Neural progenitor cell (in vitro differentiated cells): ENCODE measurements around the gene INTS4. TPM values are rescaled to one million over a fixed set of nuclear protein-coding genes. Genes with fewer than 3 reads are reported as not detected.
"Not testable (repeated sequence)": the region's sequence is repeated elsewhere in the genome, so short reads cannot be mapped to it uniquely, and the experiment has no call there.

Experiments
- DNase-seq: peaks from one replicate; pipeline ENCODE4 v3.0.0-alpha.2; 2016; ENCODE audit warnings: low spot score
- H2AFZ ChIP-seq: fragments of 200-600 bp; sonication (generic); replicated peaks from 2 replicates; pipeline ENCODE4 v1.6.1; 2016; ENCODE audit warnings: antibody characterized with exemption
- H3F3A ChIP-seq: fragments of 200-600 bp; sonication (generic); 2 replicates; pipeline ENCODE4 v1.6.1; 2016; ENCODE audit warnings: antibody characterized with exemption, low read depth
- H3K27ac ChIP-seq: fragments of 200-600 bp; sonication (generic); 2 replicates; pipeline ENCODE4 v1.5.1; 2016; ENCODE audit warnings: mild to moderate bottlenecking
- H3K27me3 ChIP-seq: fragments of 200-600 bp; sonication (generic); 2 replicates; pipeline ENCODE4 v1.6.1; 2016; ENCODE audit warnings: mild to moderate bottlenecking, moderate library complexity
- H3K36me3 ChIP-seq: fragments of 200-600 bp; sonication (generic); 2 replicates; pipeline ENCODE4 v1.5.1; 2016
- H3K4me1 ChIP-seq: fragments of 200-600 bp; sonication (generic); 2 replicates; pipeline ENCODE4 v1.6.1; 2016; ENCODE audit warnings: mixed run types
- H3K4me2 ChIP-seq: fragments of 200-600 bp; sonication (generic); 2 replicates; pipeline ENCODE4 v1.6.1; 2016
- H3K4me3 ChIP-seq: fragments of 200-600 bp; sonication (generic); 2 replicates; pipeline ENCODE4 v1.5.1; 2016
- H3K79me2 ChIP-seq: fragments of 200-600 bp; sonication (generic); 2 replicates; pipeline ENCODE4 v1.6.1; 2016; ENCODE audit warnings: low read depth
- H3K9ac ChIP-seq: fragments of 200-600 bp; sonication (generic); 2 replicates; pipeline ENCODE4 v1.6.1; 2016
- H3K9me3 ChIP-seq: fragments of 200-600 bp; sonication (generic); 2 replicates; pipeline ENCODE4 v1.5.1; 2016; ENCODE audit warnings: low read depth
- H4K20me1 ChIP-seq: fragments of 200-600 bp; sonication (generic); 2 replicates; pipeline ENCODE4 v1.6.1; 2016; ENCODE audit warnings: low read depth
- H3K27ac Mint-ChIP-seq: 3 replicates; pipeline ENCODE4 v1.8.0; 2021; ENCODE audit warnings: mixed read lengths
- H3K27me3 Mint-ChIP-seq: 2 replicates; pipeline ENCODE4 v1.8.0; 2022; ENCODE audit warnings: low read depth, mild to moderate bottlenecking, inconsistent platforms, moderate library complexity, mixed read lengths; ENCODE audit not compliant: insufficient read depth
- H3K36me3 Mint-ChIP-seq: 3 replicates; pipeline ENCODE4 v1.8.0; 2021; ENCODE audit warnings: mixed read lengths
- H3K4me1 Mint-ChIP-seq: 3 replicates; pipeline ENCODE4 v1.8.0; 2021; ENCODE audit warnings: mixed read lengths
- H3K4me3 Mint-ChIP-seq: 3 replicates; pipeline ENCODE4 v1.8.0; 2021; ENCODE audit warnings: mild to moderate bottlenecking, moderate library complexity, mixed read lengths
- H3K9me3 Mint-ChIP-seq: 3 replicates; pipeline ENCODE4 v1.8.0; 2020; ENCODE audit warnings: mixed read lengths
- CTCF ChIP-seq: fragments of 200-600 bp; sonication (generic); IDR thresholded peaks from 2 replicates; pipeline ENCODE4 v1.5.1; 2017; ENCODE audit warnings: antibody characterized with exemption, mild to moderate bottlenecking
- EZH2 ChIP-seq: fragments of 200-600 bp; sonication (generic); IDR thresholded peaks from 2 replicates; pipeline ENCODE4 v1.6.1; 2017; ENCODE audit warnings: antibody characterized with exemption, mild to moderate bottlenecking, moderate library complexity
- EZH2phosphoT487 ChIP-seq: fragments of 200-600 bp; sonication (generic); IDR thresholded peaks from 2 replicates; pipeline ENCODE4 v1.6.1; 2017; ENCODE audit warnings: antibody characterized with exemption
- total RNA-seq: library from RNA; depleted of rRNA; stranded (reverse); fragments of >200 nt; gene quantifications from 2 replicates; pipeline ENCODE4 v1.2.3, GENCODE V29; 2015; ENCODE audit warnings: low replicate concordance

The INTS4 gene
- total RNA-seq, 1 donor from 2014 or later: 61.5 TPM

GRCh38 chr11:78015878-78016277, 21.4 kb upstream of the INTS4 start:
- H3K9me3 Mint-ChIP-seq: no peaks in the 10 kb centered on the region
- Histone ChIP-seq H4K20me1 (no peaks in the 10 kb centered on the region), H3K27ac (no peak overlapping the region)

GRCh38 chr11:78014937-78015520, 20.6 kb upstream of the INTS4 start:
- H3K9ac ChIP-seq, H2AFZ ChIP-seq, H3K4me3 Mint-ChIP-seq, H3F3A ChIP-seq, H4K20me1 ChIP-seq, H3K27me3 Mint-ChIP-seq, H3K9me3 ChIP-seq, H3K4me3 ChIP-seq, DNase-seq, H3K36me3 ChIP-seq, H3K36me3 Mint-ChIP-seq, H3K27ac Mint-ChIP-seq, H3K4me1 ChIP-seq, H3K27me3 ChIP-seq, H3K79me2 ChIP-seq, H3K4me2 ChIP-seq, H3K4me1 Mint-ChIP-seq, H3K27ac ChIP-seq, H3K9me3 Mint-ChIP-seq: not testable (repeated sequence)

More at GRCh38 chr11:78015878-78016277, 21.4 kb upstream of the INTS4 start:
- no peaks in the 10 kb centered on the region for H3K9me3 ChIP-seq
- Mint-ChIP-seq H3K36me3 (no peaks in the 10 kb centered on the region), H3K4me3 (no peak overlapping the region), H3K4me1 (peaks cover 12% of the 10 kb centered on the region), H3K27me3 (peaks cover 2% of the 10 kb centered on the region), H3K27ac (no peak overlapping the region)
- no peak overlapping the region for H2AFZ ChIP-seq
- peaks cover 9% of the 10 kb centered on the region for H3F3A ChIP-seq
- H3K36me3 ChIP-seq: no peaks in the 10 kb centered on the region
- no peak for DNase-seq
- H3K4me3 ChIP-seq: no peak overlapping the region
- H3K4me1 ChIP-seq: peaks cover 8% of the 10 kb centered on the region
- H3K4me2 ChIP-seq: no peak overlapping the region
- H3K79me2 ChIP-seq: no peaks in the 10 kb centered on the region
- no peak overlapping the region for H3K9ac ChIP-seq
- no peak for TF ChIP-seq EZH2phosphoT487
- no peak for TF ChIP-seq EZH2
- TF ChIP-seq CTCF: no peak
- no peaks in the 10 kb centered on the region for H3K27me3 ChIP-seq

- no peak for DNase-seq
- Mint-ChIP-seq H3K4me1 (peaks cover 4% of the 10 kb centered on the region), H3K27me3 (no peaks in the 10 kb centered on the region), H3K4me3 (no peak overlapping the region), H3K27ac (no peak overlapping the region), H3K36me3 (no peaks in the 10 kb centered on the region), H3K9me3 (no peaks in the 10 kb centered on the region)
- H4K20me1 ChIP-seq: no peaks in the 10 kb centered on the region
- H3K4me2 ChIP-seq: no peak overlapping the region
- H3K79me2 ChIP-seq: no peaks in the 10 kb centered on the region
- no peaks in the 10 kb centered on the region for H3K4me1 ChIP-seq
- no peaks in the 10 kb centered on the region for H3K36me3 ChIP-seq
- TF ChIP-seq EZH2phosphoT487 (no peak), CTCF (no peak), EZH2 (no peak)
- no peak overlapping the region for H3K27ac ChIP-seq
- no peak overlapping the region for H3K4me3 ChIP-seq
- no peaks in the 10 kb centered on the region for H3K27me3 ChIP-seq
- H2AFZ ChIP-seq: no peak overlapping the region
- H3K9ac ChIP-seq: no peak overlapping the region
- H3K9me3 ChIP-seq: no peaks in the 10 kb centered on the region
- H3F3A ChIP-seq: no peaks in the 10 kb centered on the region
Observed at GRCh38 chr11:78011301-78011700, 16.8 kb upstream of the INTS4 start.

GRCh38 chr11:78010755-78011154, 16.3 kb upstream of the INTS4 start:
- H3K4me1 Mint-ChIP-seq: peaks cover 4% of the 10 kb centered on the region
- H3K36me3 Mint-ChIP-seq: no peaks in the 10 kb centered on the region
- Histone ChIP-seq H3K9ac (no peak overlapping the region), H3K36me3 (no peaks in the 10 kb centered on the region), H3K27me3 (no peaks in the 10 kb centered on the region), H3K4me1 (no peaks in the 10 kb centered on the region), H4K20me1 (no peaks in the 10 kb centered on the region), H3F3A (no peaks in the 10 kb centered on the region), H3K27ac (no peak overlapping the region), H3K4me2 (no peak overlapping the region), H2AFZ (no peak overlapping the region), H3K79me2 (no peaks in the 10 kb centered on the region), H3K4me3 (no peak overlapping the region), H3K9me3 (no peaks in the 10 kb centered on the region)
- H3K4me3 Mint-ChIP-seq: no peak overlapping the region
- no peaks in the 10 kb centered on the region for H3K9me3 Mint-ChIP-seq
- DNase-seq: no peak
- no peak for TF ChIP-seq EZH2phosphoT487
- TF ChIP-seq CTCF: no peak
- TF ChIP-seq EZH2: no peak
- no peaks in the 10 kb centered on the region for H3K27me3 Mint-ChIP-seq
- H3K27ac Mint-ChIP-seq: no peak overlapping the region
